ENCODE results near the gene POLR3C.

POLR3C gene

GRCh38 chr1:145847827-145848226 is 23.8 kb downstream of the POLR3C start:
- TF ChIP-seq POLR2AphosphoS5 (IDR thresholded peaks at IDR 0.05; ENCODE audit: low read depth, low read length): no peak
- no peak for TF ChIP-seq SPI1 (IDR thresholded peaks at IDR 0.05; ENCODE audit: low read depth, low read length)
- no peak for TF ChIP-seq POU2F2 (IDR thresholded peaks at IDR 0.05; ENCODE audit: low read depth, low read length)
- TF ChIP-seq POLR2A (IDR thresholded peaks at IDR 0.05; ENCODE audit: low read depth, low read length): no peak
- TF ChIP-seq PAX5 (IDR thresholded peaks at IDR 0.05; ENCODE audit: insufficient read depth, low read length, severe bottlenecking): no peak
- no peak for TF ChIP-seq TAF1 (IDR thresholded peaks at IDR 0.05; ENCODE audit: low read depth, low read length)
- FAIRE-seq: no peak
- no peak for DNase-seq (ENCODE audit: insufficient read length, low spot score)

DNA sequence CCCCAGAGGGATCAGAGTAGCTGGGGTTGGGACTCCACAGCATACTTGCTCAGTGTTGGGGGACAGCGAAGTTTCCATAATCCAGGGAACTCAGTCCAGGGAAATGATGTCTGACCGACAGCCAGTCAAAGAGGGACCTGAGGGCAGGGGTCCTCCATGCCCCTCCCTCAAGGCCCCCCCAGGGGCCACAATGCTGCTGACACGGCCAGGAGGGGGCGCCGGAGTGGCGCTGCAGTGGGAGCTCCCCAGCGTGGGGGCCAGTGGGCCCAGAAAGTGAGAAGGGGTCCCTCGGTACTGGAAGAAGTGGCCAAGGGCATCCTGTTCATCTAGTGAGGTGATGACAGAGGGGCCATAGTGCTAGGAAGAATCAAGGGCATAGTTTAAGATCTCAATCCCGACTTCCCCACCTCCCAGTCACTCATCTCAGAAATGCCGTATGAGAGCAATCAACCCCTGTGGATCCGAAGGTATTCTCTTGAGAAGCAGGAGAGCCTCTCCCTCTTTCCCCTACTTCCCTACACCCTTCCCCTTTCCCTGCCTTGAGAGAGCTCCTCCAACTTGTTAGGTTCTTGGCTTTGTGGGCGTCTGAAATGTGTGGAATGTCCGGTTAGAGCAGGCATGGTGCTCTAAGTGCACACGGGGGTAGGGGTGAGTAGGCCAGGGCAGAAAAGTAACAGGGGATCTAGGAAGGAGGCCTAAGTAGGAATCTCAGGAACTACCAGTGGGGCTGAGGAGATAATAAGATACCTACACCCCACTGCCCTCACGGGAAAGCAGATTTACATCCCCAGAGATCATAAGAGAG is 25.6 kb downstream of the POLR3C start:
- DNase-seq (ENCODE audit: insufficient read length, low spot score) (no peak), FAIRE-seq (no peak)
- TF ChIP-seq SPI1 (IDR thresholded peaks at IDR 0.05; ENCODE audit: low read depth, low read length) (no peak), TAF1 (IDR thresholded peaks at IDR 0.05; ENCODE audit: low read depth, low read length) (no peak), POLR2AphosphoS5 (IDR thresholded peaks at IDR 0.05; ENCODE audit: low read depth, low read length) (no peak), POLR2A (IDR thresholded peaks at IDR 0.05; ENCODE audit: low read depth, low read length) (no peak), POU2F2 (IDR thresholded peaks at IDR 0.05; ENCODE audit: low read depth, low read length) (no peak), PAX5 (IDR thresholded peaks at IDR 0.05; ENCODE audit: insufficient read depth, low read length, severe bottlenecking) (no peak)

- FAIRE-seq (no peak), DNase-seq (ENCODE audit: insufficient read length, low spot score) (no peak)
- no peak for TF ChIP-seq SPI1 (IDR thresholded peaks at IDR 0.05; ENCODE audit: low read depth, low read length)
- no peak for TF ChIP-seq POLR2AphosphoS5 (IDR thresholded peaks at IDR 0.05; ENCODE audit: low read depth, low read length)
- TF ChIP-seq TAF1 (IDR thresholded peaks at IDR 0.05; ENCODE audit: low read depth, low read length): no peak
- no peak for TF ChIP-seq POLR2A (IDR thresholded peaks at IDR 0.05; ENCODE audit: low read depth, low read length)
- no peak for TF ChIP-seq POU2F2 (IDR thresholded peaks at IDR 0.05; ENCODE audit: low read depth, low read length)
- no peak for TF ChIP-seq PAX5 (IDR thresholded peaks at IDR 0.05; ENCODE audit: insufficient read depth, low read length, severe bottlenecking)
These were observed 31.5 kb downstream of the POLR3C start for GRCh38 chr1:145855426-145855948.

- no peak for TF ChIP-seq POLR2AphosphoS5 (IDR thresholded peaks at IDR 0.05; ENCODE audit: low read depth, low read length)
- no peak for TF ChIP-seq POLR2A (IDR thresholded peaks at IDR 0.05; ENCODE audit: low read depth, low read length)
- TF ChIP-seq PAX5 (IDR thresholded peaks at IDR 0.05; ENCODE audit: insufficient read depth, low read length, severe bottlenecking): no peak
- TF ChIP-seq SPI1 (IDR thresholded peaks at IDR 0.05; ENCODE audit: low read depth, low read length): no peak
- TF ChIP-seq TAF1 (IDR thresholded peaks at IDR 0.05; ENCODE audit: low read depth, low read length): no peak
- TF ChIP-seq POU2F2 (IDR thresholded peaks at IDR 0.05; ENCODE audit: low read depth, low read length): no peak
- FAIRE-seq (no peak), DNase-seq (ENCODE audit: insufficient read length, low spot score) (no peak)
These were observed 33.2 kb downstream of the POLR3C start for GRCh38 chr1:145857170-145857569.

- DNase-seq (ENCODE audit: insufficient read length, low spot score) (peak; percentile 42), FAIRE-seq (peak; percentile 75)
- TF ChIP-seq TAF1 (IDR thresholded peaks at IDR 0.05; ENCODE audit: low read depth, low read length) (no peak), SPI1 (IDR thresholded peaks at IDR 0.05; ENCODE audit: low read depth, low read length) (no peak), POLR2AphosphoS5 (IDR thresholded peaks at IDR 0.05; ENCODE audit: low read depth, low read length) (no peak), POU2F2 (IDR thresholded peaks at IDR 0.05; ENCODE audit: low read depth, low read length) (no peak), POLR2A (IDR thresholded peaks at IDR 0.05; ENCODE audit: low read depth, low read length) (no peak), PAX5 (IDR thresholded peaks at IDR 0.05; ENCODE audit: insufficient read depth, low read length, severe bottlenecking) (no peak)
These were observed 34.4 kb downstream of the POLR3C start for GRCh38 chr1:145858238-145858900.

GRCh38 chr1:145858901-145859490 is 35.0 kb downstream of the POLR3C start, which contains the start of gene PIAS3:
TSS of gene PIAS3 (minus strand) at chr1:145859081. CDS start at chr1:145858990, 91 bp downstream.
- peak; percentile 93 for FAIRE-seq
- TF ChIP-seq POLR2A (IDR thresholded peaks at IDR 0.05; ENCODE audit: low read depth, low read length) (no peak), POU2F2 (IDR thresholded peaks at IDR 0.05; ENCODE audit: low read depth, low read length) (no peak), SPI1 (IDR thresholded peaks at IDR 0.05; ENCODE audit: low read depth, low read length) (no peak), PAX5 (IDR thresholded peaks at IDR 0.05; ENCODE audit: insufficient read depth, low read length, severe bottlenecking) (no peak)
- peak; percentile 97 for DNase-seq (ENCODE audit: insufficient read length, low spot score)

GRCh38 chr1:145859491-145860023 is 35.6 kb downstream of the POLR3C start:
- TF ChIP-seq TAF1 (IDR thresholded peaks at IDR 0.05; ENCODE audit: low read depth, low read length): no peak
- TF ChIP-seq SPI1 (IDR thresholded peaks at IDR 0.05; ENCODE audit: low read depth, low read length): no peak
- TF ChIP-seq POU2F2 (IDR thresholded peaks at IDR 0.05; ENCODE audit: low read depth, low read length): no peak
- TF ChIP-seq POLR2A (IDR thresholded peaks at IDR 0.05; ENCODE audit: low read depth, low read length): no peak
- no peak for TF ChIP-seq POLR2AphosphoS5 (IDR thresholded peaks at IDR 0.05; ENCODE audit: low read depth, low read length)
- TF ChIP-seq PAX5 (IDR thresholded peaks at IDR 0.05; ENCODE audit: insufficient read depth, low read length, severe bottlenecking): no peak
- no peak for FAIRE-seq
- peak; percentile 79 for DNase-seq (ENCODE audit: insufficient read length, low spot score)

GRCh38 chr1:145863282-145864018 is 39.5 kb downstream of the POLR3C start:
- TF ChIP-seq POU2F2 (IDR thresholded peaks at IDR 0.05; ENCODE audit: low read depth, low read length) (no peak), PAX5 (IDR thresholded peaks at IDR 0.05; ENCODE audit: insufficient read depth, low read length, severe bottlenecking) (no peak), POLR2AphosphoS5 (IDR thresholded peaks at IDR 0.05; ENCODE audit: low read depth, low read length) (no peak), POLR2A (IDR thresholded peaks at IDR 0.05; ENCODE audit: low read depth, low read length) (no peak), TAF1 (IDR thresholded peaks at IDR 0.05; ENCODE audit: low read depth, low read length) (no peak), SPI1 (IDR thresholded peaks at IDR 0.05; ENCODE audit: low read depth, low read length) (no peak)
- FAIRE-seq (no peak), DNase-seq (ENCODE audit: insufficient read length, low spot score) (no peak)

Data from GM12891 (cell line).